Measurements from ENCODE around the gene SLC35G4.
"Not testable (repeated sequence)": the region's sequence is repeated elsewhere in the genome, so short reads cannot be mapped to it uniquely, and the experiment has no call there.

- TF ChIP-seq CTCF, POLR2A (IDR thresholded peaks at IDR 0.05): not testable (repeated sequence)
Measured at GRCh38 chr18:11609488-11609887, at the start of gene SLC35G4.

All from lower leg skin (tissue), 3 donors.